Memory B cell (primary cell): ENCODE results near the gene PPP2R2C.

ENCODE experiments used
- ATAC-seq: fragments of 150-1000 bp; cut with Tn5 transposase; 2 replicates; pipeline ENCODE4 v1.10.0; 2021; ENCODE audit warnings: low read depth, mild to moderate bottlenecking, moderate library complexity
- DNase-seq, 2 donors: peaks; one replicate each; pipeline ENCODE4 v3.0.0; 2022; ENCODE audit warnings: low spot score in 2 of 2
- H3K27ac Mint-ChIP-seq: one replicate; pipeline ENCODE4 v1.8.0; 2022; ENCODE audit warnings: mild to moderate bottlenecking, moderate library complexity, mixed read lengths
- H3K27me3 Mint-ChIP-seq: one replicate; pipeline ENCODE4 v1.8.0; 2022; ENCODE audit warnings: mixed read lengths
- H3K36me3 Mint-ChIP-seq: one replicate; pipeline ENCODE4 v1.8.0; 2022; ENCODE audit warnings: mild to moderate bottlenecking, mixed read lengths
- H3K4me1 Mint-ChIP-seq: one replicate; pipeline ENCODE4 v1.8.0; 2022; ENCODE audit warnings: mixed read lengths
- H3K4me3 Mint-ChIP-seq: one replicate; pipeline ENCODE4 v1.8.0; 2022; ENCODE audit warnings: mild to moderate bottlenecking, moderate library complexity, mixed read lengths
- H3K9me3 Mint-ChIP-seq: one replicate; pipeline ENCODE4 v1.8.0; 2022; ENCODE audit warnings: mixed read lengths

The PPP2R2C gene

GRCh38 chr4:6356076-6356560 lies 116.3 kb downstream of the PPP2R2C start:
- DNase-seq: no peak
- no peak overlapping the region for H3K4me3 Mint-ChIP-seq

GRCh38 chr4:6355052-6355451 lies 117.4 kb downstream of the PPP2R2C start:
- H3K4me1 Mint-ChIP-seq: no peaks in the 10 kb centered on the region
- peaks cover 2% of the 10 kb centered on the region for H3K9me3 Mint-ChIP-seq
- ATAC-seq (no peak), DNase-seq (no peak)
- H3K27me3 Mint-ChIP-seq: peaks cover 19% of the 10 kb centered on the region
- no peak overlapping the region for H3K27ac Mint-ChIP-seq
- H3K4me3 Mint-ChIP-seq: no peak overlapping the region
- no peaks in the 10 kb centered on the region for H3K36me3 Mint-ChIP-seq

More at GRCh38 chr4:6356076-6356560, 116.3 kb downstream of the PPP2R2C start:
- Mint-ChIP-seq H3K27me3 (peaks cover 23% of the 10 kb centered on the region), H3K4me1 (no peaks in the 10 kb centered on the region), H3K36me3 (no peaks in the 10 kb centered on the region), H3K9me3 (peaks cover 2% of the 10 kb centered on the region), H3K27ac (no peak overlapping the region)
- ATAC-seq: no peak

- peaks cover 21% of the 10 kb centered on the region for H3K27me3 Mint-ChIP-seq
- H3K4me3 Mint-ChIP-seq: no peak overlapping the region
- peaks cover 2% of the 10 kb centered on the region for H3K9me3 Mint-ChIP-seq
- H3K27ac Mint-ChIP-seq: no peak overlapping the region
- H3K36me3 Mint-ChIP-seq: no peaks in the 10 kb centered on the region
- DNase-seq: no peak
- ATAC-seq: no peak
- H3K4me1 Mint-ChIP-seq: no peaks in the 10 kb centered on the region
Measured at GRCh38 chr4:6354626-6355025, 117.8 kb downstream of the PPP2R2C start.

DNA sequence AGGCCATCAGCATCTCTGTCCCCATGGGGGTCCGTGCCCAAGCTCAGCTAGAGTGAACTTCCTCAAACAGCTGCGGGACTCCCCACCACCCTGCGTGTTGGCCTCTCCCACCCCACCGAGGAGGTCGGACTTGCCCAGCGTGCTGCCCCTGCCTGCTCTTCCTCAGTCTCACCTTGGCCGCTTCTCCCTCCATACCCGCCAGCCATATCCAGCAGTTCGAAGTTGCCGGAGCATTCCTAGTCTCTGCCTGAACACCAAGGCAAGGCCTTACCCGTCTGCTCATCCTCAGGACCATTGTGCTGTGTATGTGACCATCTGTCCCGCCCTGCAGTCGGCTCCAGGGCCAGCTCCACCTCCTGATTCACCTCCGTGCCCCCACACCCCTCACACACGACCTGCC lies 118.3 kb downstream of the PPP2R2C start:
- ATAC-seq (no peak), DNase-seq (no peak)
- no peak overlapping the region for H3K4me3 Mint-ChIP-seq
- no peaks in the 10 kb centered on the region for H3K4me1 Mint-ChIP-seq
- H3K27me3 Mint-ChIP-seq: peaks cover 21% of the 10 kb centered on the region
- peaks cover 2% of the 10 kb centered on the region for H3K9me3 Mint-ChIP-seq
- no peak overlapping the region for H3K27ac Mint-ChIP-seq
- no peaks in the 10 kb centered on the region for H3K36me3 Mint-ChIP-seq

GRCh38 chr4:6352031-6352692 lies 120.3 kb downstream of the PPP2R2C start:
- Mint-ChIP-seq H3K27ac (no peak overlapping the region), H3K4me1 (no peaks in the 10 kb centered on the region), H3K4me3 (no peak overlapping the region), H3K36me3 (no peaks in the 10 kb centered on the region), H3K27me3 (peaks cover 23% of the 10 kb centered on the region), H3K9me3 (no peaks in the 10 kb centered on the region)
- ATAC-seq (no peak), DNase-seq (no peak)

DNA sequence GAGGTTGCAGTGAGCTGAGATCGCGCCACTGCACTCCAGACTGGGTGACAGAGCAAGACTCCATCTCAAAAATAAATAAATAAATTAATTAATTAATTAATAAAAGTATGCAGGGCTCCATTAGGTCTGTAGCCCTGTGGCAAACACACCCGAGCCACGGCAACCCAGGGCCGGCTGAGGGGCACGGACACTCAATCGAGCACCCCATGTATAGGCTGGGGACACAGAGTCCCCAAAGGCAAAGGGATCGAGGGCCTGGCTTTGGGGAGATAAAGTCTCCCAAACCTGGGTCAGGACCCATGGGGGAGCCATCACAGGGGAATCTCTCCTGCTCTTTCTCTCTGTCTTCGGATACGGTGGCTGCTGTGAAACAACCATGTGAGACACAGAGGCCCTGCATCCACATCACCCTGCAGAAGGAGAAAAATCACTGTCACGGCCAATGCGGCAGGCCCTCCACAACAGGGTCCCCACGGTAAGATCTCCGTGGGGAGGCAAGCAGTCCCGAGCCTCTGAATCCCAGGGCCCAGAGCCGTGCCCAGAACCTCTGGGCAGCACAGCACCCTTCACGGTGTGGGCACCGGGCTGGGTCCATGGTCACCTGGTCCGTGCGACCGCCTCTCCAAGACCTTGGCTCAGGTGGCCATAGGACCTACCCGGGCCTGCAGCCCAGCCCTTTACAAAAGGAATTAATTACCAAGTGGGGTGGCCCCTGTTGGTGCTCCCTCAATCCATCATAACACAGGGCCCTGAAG lies 121.0 kb downstream of the PPP2R2C start:
- DNase-seq (no peak), ATAC-seq (no peak)
- Mint-ChIP-seq H3K36me3 (no peaks in the 10 kb centered on the region), H3K27me3 (peaks cover 23% of the 10 kb centered on the region), H3K4me3 (no peak overlapping the region), H3K9me3 (no peaks in the 10 kb centered on the region), H3K27ac (no peak overlapping the region), H3K4me1 (no peaks in the 10 kb centered on the region)

DNA sequence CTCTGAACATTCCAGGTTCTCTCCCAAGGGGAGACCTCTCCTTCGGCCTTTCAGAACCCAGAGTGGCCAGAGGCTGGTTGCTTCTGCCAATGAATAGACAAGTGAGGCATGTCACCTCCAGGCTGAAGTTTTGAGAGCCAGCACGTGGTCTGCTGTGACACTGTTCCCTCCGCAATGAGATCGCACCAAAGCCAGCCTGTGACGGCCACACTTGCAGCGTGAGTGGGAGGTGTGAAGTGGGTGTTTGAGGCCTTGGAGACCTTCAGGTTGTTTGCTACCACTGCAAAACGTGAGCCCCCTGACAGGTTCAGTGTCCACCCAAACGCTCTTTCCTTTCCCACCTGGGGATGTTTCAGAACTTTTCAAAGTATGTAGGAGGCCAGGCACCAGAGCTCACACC lies 121.8 kb downstream of the PPP2R2C start:
- no peaks in the 10 kb centered on the region for H3K4me1 Mint-ChIP-seq
- H3K27ac Mint-ChIP-seq: no peak overlapping the region
- no peaks in the 10 kb centered on the region for H3K36me3 Mint-ChIP-seq
- peaks cover 23% of the 10 kb centered on the region for H3K27me3 Mint-ChIP-seq
- no peaks in the 10 kb centered on the region for H3K9me3 Mint-ChIP-seq
- ATAC-seq (no peak), DNase-seq (no peak)
- no peak overlapping the region for H3K4me3 Mint-ChIP-seq

DNA sequence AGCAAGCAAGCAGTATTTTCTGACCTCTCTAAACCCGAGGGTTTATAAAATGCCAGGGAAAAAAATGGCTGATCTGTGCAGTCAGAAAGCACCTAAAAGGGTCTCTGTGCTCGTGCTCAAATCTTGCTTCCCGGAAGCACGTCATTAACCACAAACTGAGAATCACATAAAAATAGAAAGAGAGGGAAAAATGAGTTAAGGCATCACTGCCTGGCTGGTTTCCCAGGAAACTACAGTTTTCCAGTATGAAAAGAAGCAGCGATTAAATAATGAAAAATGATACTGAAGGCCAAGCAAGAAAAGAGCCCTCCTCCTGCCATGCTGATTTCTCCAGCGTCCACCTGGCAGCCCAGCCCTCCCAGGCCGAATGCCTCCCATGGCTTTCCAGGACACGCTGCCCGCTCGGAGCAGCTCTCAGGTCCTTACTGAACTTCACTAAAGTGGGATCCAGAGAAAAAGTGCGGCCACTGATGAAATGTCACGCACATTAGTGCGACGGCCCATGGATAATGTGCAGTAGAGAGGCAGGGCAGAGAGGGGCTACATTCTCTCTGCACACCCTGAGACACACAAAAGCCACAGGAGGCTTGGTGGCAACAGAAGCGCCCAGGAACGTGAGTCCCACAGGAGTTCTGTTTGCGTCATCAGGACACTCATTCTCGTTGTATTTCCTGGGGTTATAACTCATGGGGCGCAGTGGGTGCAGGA lies 122.4 kb downstream of the PPP2R2C start:
- Mint-ChIP-seq H3K9me3 (no peaks in the 10 kb centered on the region), H3K36me3 (no peaks in the 10 kb centered on the region), H3K4me1 (no peaks in the 10 kb centered on the region), H3K27ac (no peak overlapping the region), H3K4me3 (no peak overlapping the region), H3K27me3 (peaks cover 21% of the 10 kb centered on the region)
- no peak for DNase-seq
- no peak for ATAC-seq

DNA sequence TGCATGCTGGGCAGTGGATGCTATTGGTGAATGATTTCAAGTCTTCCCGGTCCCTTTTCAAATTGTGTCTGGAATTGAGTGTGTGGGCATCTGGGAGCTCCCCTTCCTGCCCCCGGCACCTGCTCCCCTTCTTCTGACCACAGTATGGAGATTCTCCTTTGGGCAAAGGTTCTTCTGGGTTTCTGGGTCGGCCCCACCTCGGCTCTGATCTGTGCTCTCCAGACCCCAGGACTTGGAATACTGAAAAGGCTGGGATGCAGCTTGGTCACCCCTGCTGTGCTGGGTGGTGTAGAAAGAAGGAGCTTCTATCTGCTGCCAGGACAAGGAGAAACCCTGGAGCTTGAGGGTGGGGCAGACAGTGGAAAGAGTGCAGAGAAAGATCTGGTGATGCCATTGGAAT lies 124.0 kb downstream of the PPP2R2C start:
- no peak overlapping the region for H3K27ac Mint-ChIP-seq
- ATAC-seq (no peak), DNase-seq (no peak)
- H3K9me3 Mint-ChIP-seq: no peaks in the 10 kb centered on the region
- H3K27me3 Mint-ChIP-seq: peaks cover 10% of the 10 kb centered on the region
- H3K4me3 Mint-ChIP-seq: no peak overlapping the region
- H3K4me1 Mint-ChIP-seq: no peaks in the 10 kb centered on the region
- no peaks in the 10 kb centered on the region for H3K36me3 Mint-ChIP-seq

- peaks cover 8% of the 10 kb centered on the region for H3K27me3 Mint-ChIP-seq
- ATAC-seq: no peak
Measured at GRCh38 chr4:6347511-6348045, 124.8 kb downstream of the PPP2R2C start.

DNA sequence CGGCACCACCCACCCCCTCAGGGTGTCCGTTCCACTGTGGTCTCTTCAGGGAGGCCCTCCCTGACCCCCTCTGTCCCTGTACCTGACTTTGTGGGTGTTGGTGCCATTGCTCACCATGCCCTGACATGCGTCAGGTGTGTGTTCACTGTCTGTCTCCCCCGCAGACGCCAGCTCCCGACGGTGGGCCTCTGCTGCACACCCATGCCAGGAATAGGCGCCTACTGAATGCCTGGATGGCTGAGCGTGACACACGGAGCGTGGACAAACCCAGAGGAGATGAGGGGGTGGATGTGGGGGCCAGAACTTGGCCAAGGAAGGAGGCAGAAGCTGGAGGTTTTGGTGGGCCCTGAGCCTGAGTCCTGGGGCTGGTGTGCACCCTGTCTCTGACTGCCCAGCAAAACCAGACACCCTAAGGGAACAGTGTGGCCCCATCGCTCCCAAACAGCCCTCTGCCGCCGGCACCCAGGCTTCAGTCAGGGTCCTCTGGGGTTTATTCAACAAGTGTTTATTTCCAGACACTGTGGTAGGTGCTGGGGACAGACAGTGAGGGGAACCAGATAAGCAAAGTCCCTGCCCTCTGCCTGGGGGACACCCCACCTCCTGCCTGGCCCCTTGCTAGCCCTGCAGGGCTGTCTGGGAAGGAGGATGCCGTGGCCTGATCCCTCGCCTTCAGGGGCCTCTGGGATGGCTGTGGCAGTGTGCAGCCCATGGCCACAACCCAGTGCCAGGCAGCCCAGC lies 125.9 kb downstream of the PPP2R2C start:
- H3K4me3 Mint-ChIP-seq: no peak overlapping the region

More at GRCh38 chr4:6347511-6348045, 124.8 kb downstream of the PPP2R2C start:
- H3K36me3 Mint-ChIP-seq: no peaks in the 10 kb centered on the region
- no peak overlapping the region for H3K27ac Mint-ChIP-seq
- H3K9me3 Mint-ChIP-seq: no peaks in the 10 kb centered on the region
- no peak for DNase-seq
- no peaks in the 10 kb centered on the region for H3K4me1 Mint-ChIP-seq
- no peak overlapping the region for H3K4me3 Mint-ChIP-seq

GRCh38 chr4:6345866-6346265 lies 126.5 kb downstream of the PPP2R2C start:
- Mint-ChIP-seq H3K9me3 (no peaks in the 10 kb centered on the region), H3K4me1 (no peaks in the 10 kb centered on the region), H3K27ac (no peak overlapping the region), H3K27me3 (peaks cover 6% of the 10 kb centered on the region), H3K4me3 (no peak overlapping the region), H3K36me3 (no peaks in the 10 kb centered on the region)
- ATAC-seq (no peak), DNase-seq (no peak)

More for the DNA sequence above, 125.9 kb downstream of the PPP2R2C start:
- H3K36me3 Mint-ChIP-seq: no peaks in the 10 kb centered on the region
- H3K27ac Mint-ChIP-seq: no peak overlapping the region
- no peaks in the 10 kb centered on the region for H3K9me3 Mint-ChIP-seq
- no peak for DNase-seq
- H3K27me3 Mint-ChIP-seq: peaks cover 3% of the 10 kb centered on the region
- no peak for ATAC-seq
- H3K4me1 Mint-ChIP-seq: no peaks in the 10 kb centered on the region

- DNase-seq (no peak), ATAC-seq (no peak)
- H3K4me3 Mint-ChIP-seq: no peak overlapping the region
- no peaks in the 10 kb centered on the region for H3K36me3 Mint-ChIP-seq
- H3K27me3 Mint-ChIP-seq: peaks cover 11% of the 10 kb centered on the region
- H3K4me1 Mint-ChIP-seq: no peaks in the 10 kb centered on the region
- no peak overlapping the region for H3K27ac Mint-ChIP-seq
- H3K9me3 Mint-ChIP-seq: no peaks in the 10 kb centered on the region
Measured at GRCh38 chr4:6345096-6345830, 127.2 kb downstream of the PPP2R2C start.
